ENCODE data around the gene ENOPH1. TPM values are rescaled to one million over a fixed set of nuclear protein-coding genes. Genes with fewer than 3 reads are reported as not detected.
"Not testable (repeated sequence)": the region's sequence is repeated elsewhere in the genome, so short reads cannot be mapped to it uniquely, and the experiment has no call there.

The ENOPH1 gene
- total RNA-seq, 2 donors from 2014 or later = 15.4 to 15.5 TPM

GRCh38 chr4:82467471-82467870, 37.1 kb downstream of the ENOPH1 start:
- TF ChIP-seq, protein P1, sequence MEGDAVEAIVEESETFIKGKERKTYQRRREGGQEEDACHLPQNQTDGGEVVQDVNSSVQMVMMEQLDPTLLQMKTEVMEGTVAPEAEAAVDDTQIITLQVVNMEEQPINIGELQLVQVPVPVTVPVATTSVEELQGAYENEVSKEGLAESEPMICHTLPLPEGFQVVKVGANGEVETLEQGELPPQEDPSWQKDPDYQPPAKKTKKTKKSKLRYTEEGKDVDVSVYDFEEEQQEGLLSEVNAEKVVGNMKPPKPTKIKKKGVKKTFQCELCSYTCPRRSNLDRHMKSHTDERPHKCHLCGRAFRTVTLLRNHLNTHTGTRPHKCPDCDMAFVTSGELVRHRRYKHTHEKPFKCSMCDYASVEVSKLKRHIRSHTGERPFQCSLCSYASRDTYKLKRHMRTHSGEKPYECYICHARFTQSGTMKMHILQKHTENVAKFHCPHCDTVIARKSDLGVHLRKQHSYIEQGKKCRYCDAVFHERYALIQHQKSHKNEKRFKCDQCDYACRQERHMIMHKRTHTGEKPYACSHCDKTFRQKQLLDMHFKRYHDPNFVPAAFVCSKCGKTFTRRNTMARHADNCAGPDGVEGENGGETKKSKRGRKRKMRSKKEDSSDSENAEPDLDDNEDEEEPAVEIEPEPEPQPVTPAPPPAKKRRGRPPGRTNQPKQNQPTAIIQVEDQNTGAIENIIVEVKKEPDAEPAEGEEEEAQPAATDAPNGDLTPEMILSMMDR (IDR thresholded peaks at IDR 0.05) = no peak
- no peak overlapping the region for H3K27ac ChIP-seq
- H3K4me1 ChIP-seq (ENCODE audit: control insufficient read depth in 1 of 2, low read depth in 2 of 2) = no peaks in the 10 kb centered on the region
- H3K27me3 ChIP-seq (replicated peaks; ENCODE audit: insufficient read depth) = no peaks in the 10 kb centered on the region
- H3K9me3 ChIP-seq = no peaks in the 10 kb centered on the region
- ATAC-seq (ENCODE audit: insufficient number of reproducible peaks, low FRiP score, low read depth) = no peak
- DNase-seq (ENCODE audit: low spot score) = no peak
- H3K36me3 ChIP-seq = no peaks in the 10 kb centered on the region
- H3K4me3 ChIP-seq = no peak overlapping the region

- no peaks in the 10 kb centered on the region for H3K36me3 ChIP-seq
- no peaks in the 10 kb centered on the region for H3K27me3 ChIP-seq (replicated peaks; ENCODE audit: insufficient read depth)
- TF ChIP-seq, protein P1 (IDR thresholded peaks at IDR 0.05) = no peak
- ATAC-seq (ENCODE audit: insufficient number of reproducible peaks, low FRiP score, low read depth) (no peak), DNase-seq (ENCODE audit: low spot score) (no peak)
- no peak overlapping the region for H3K4me3 ChIP-seq
- no peaks in the 10 kb centered on the region for H3K4me1 ChIP-seq (ENCODE audit: control insufficient read depth in 1 of 2, low read depth in 2 of 2)
- no peaks in the 10 kb centered on the region for H3K9me3 ChIP-seq
- H3K27ac ChIP-seq = no peak overlapping the region
These were observed 39.5 kb downstream of the ENOPH1 start for GRCh38 chr4:82469791-82470345.

DNA sequence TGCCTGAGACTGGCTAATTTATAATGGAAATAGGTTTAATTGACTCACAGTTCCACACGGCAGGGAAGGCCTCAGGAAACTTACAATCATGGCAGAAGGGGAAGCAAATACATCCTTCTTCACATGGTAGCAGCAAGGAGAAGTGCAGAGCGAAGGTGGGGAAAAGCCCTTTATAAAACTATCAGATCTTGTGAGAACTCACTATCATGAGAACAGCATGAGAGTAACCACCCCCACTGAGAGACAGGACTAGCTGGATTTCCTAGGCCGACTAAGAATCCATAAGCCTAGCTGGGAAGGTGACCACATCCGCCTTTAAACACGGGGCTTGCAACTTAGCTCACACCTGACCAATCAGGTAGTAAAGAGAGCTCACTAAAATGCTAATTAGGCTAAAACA, 42.7 kb downstream of the ENOPH1 start:
- H3K9me3 ChIP-seq; ATAC-seq (ENCODE audit: insufficient number of reproducible peaks, low FRiP score, low read depth); DNase-seq (ENCODE audit: low spot score); H3K4me3 ChIP-seq; H3K27ac ChIP-seq; H3K4me1 ChIP-seq (ENCODE audit: control insufficient read depth in 1 of 2, low read depth in 2 of 2); H3K36me3 ChIP-seq; H3K27me3 ChIP-seq (replicated peaks; ENCODE audit: insufficient read depth): not testable (repeated sequence)

- Histone ChIP-seq H3K27me3 (replicated peaks; ENCODE audit: insufficient read depth) (no peaks in the 10 kb centered on the region), H3K27ac (no peak overlapping the region), H3K9me3 (no peaks in the 10 kb centered on the region), H3K36me3 (no peaks in the 10 kb centered on the region), H3K4me3 (no peak overlapping the region), H3K4me1 (ENCODE audit: control insufficient read depth in 1 of 2, low read depth in 2 of 2) (no peaks in the 10 kb centered on the region)
- TF ChIP-seq, protein P1 (IDR thresholded peaks at IDR 0.05) = no peak
- ATAC-seq (ENCODE audit: insufficient number of reproducible peaks, low FRiP score, low read depth) = no peak
- no peak for DNase-seq (ENCODE audit: low spot score)
These were observed 43.3 kb downstream of the ENOPH1 start for GRCh38 chr4:82473621-82474164.

GRCh38 chr4:82475931-82476330, 45.5 kb downstream of the ENOPH1 start:
- not testable (repeated sequence) for H3K27me3 ChIP-seq (replicated peaks; ENCODE audit: insufficient read depth); DNase-seq (ENCODE audit: low spot score); H3K27ac ChIP-seq; H3K36me3 ChIP-seq; H3K4me1 ChIP-seq (ENCODE audit: control insufficient read depth in 1 of 2, low read depth in 2 of 2); ATAC-seq (ENCODE audit: insufficient number of reproducible peaks, low FRiP score, low read depth); H3K9me3 ChIP-seq; H3K4me3 ChIP-seq

DNA sequence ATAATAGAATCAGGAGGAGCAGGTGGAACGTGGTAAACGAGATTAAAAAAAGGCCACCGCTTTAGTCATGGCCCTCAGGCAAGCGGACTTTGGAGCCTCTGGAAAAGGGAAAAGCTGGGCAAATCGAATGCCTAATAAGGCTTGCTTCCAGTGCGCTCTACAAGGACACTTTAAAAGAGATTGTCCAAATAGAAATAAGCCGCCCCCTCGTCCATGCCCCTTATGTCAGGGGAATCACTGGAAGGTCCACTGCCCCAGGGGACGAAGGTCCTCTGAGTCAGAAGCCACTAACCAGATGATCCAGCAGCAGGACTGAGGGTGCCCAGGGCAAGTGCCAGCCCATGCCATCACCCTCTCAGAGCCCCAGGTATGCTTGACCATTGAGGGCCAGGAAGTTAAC, 47.1 kb downstream of the ENOPH1 start:
- H3K36me3 ChIP-seq; ATAC-seq (ENCODE audit: insufficient number of reproducible peaks, low FRiP score, low read depth): not testable (repeated sequence)

GRCh38 chr4:82479562-82479961, 49.2 kb downstream of the ENOPH1 start:
- Histone ChIP-seq H3K4me3 (no peak overlapping the region), H3K9me3 (no peaks in the 10 kb centered on the region), H3K27ac (no peak overlapping the region), H3K27me3 (replicated peaks; ENCODE audit: insufficient read depth) (no peaks in the 10 kb centered on the region), H3K4me1 (ENCODE audit: control insufficient read depth in 1 of 2, low read depth in 2 of 2) (no peaks in the 10 kb centered on the region), H3K36me3 (no peaks in the 10 kb centered on the region)
- no peak for DNase-seq (ENCODE audit: low spot score)
- TF ChIP-seq, protein P1 (IDR thresholded peaks at IDR 0.05) = no peak
- ATAC-seq (ENCODE audit: insufficient number of reproducible peaks, low FRiP score, low read depth) = no peak

More for the DNA sequence above, 47.1 kb downstream of the ENOPH1 start:
- not testable (repeated sequence) for H3K27me3 ChIP-seq (replicated peaks; ENCODE audit: insufficient read depth); H3K4me1 ChIP-seq (ENCODE audit: control insufficient read depth in 1 of 2, low read depth in 2 of 2); H3K4me3 ChIP-seq; H3K9me3 ChIP-seq; H3K27ac ChIP-seq; DNase-seq (ENCODE audit: low spot score)
